GM12875 (cell line): ENCODE data around the gene TMEM147.

Experiments used
- H3K4me3 ChIP-seq: one replicate; pipeline ENCODE4 v1.5.1; 2011; ENCODE audit warnings: low read depth, low read length, control low read depth
- TF ChIP-seq, protein P1 (sequence below): IDR thresholded peaks from 2 replicates; pipeline ENCODE4 v1.5.1; 2011; ENCODE audit warnings: low read depth, mild to moderate bottlenecking, control low read depth, inconsistent platforms, low read length, moderate library complexity, borderline replicate concordance; ENCODE audit not compliant: insufficient read depth

The TMEM147 gene

DNA sequence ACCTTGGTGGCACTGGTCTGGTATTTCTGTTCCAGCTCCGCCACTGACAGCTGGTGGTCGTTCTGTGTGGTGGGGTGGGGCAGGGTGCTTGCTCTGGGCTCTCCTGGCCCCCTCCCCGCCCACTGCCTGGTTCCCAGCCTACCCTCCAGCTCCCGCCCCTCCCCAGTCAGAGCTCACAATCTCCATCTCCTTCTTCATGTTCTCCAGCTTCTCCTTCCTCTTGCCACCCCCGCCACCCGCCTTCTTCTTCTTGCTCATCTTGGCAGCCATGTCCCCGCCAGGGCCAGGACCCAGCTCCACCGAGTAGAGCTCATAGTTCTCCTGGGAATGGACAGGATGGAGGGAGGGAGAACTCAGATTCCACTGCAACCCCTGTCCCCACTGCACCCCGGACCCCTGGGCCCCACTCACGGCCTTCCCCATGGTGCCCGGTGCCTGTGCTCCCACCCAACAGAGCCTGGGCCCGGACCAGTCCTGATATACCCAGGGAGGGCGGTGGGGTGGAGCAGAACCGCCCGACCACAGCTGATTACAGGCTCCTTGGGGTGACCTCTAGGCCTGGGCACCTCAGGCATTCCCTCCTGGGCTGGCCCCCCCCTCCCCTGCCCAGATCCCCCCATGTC is 17.9 kb downstream of the TMEM147 start, which contains the start of gene ATP4A:
Gene ATP4A, minus strand, starts transcription at position 452 of the 623 bp plus-strand sequence. Its CDS starts 29 bp downstream, at position 423.
- TF ChIP-seq, protein P1, sequence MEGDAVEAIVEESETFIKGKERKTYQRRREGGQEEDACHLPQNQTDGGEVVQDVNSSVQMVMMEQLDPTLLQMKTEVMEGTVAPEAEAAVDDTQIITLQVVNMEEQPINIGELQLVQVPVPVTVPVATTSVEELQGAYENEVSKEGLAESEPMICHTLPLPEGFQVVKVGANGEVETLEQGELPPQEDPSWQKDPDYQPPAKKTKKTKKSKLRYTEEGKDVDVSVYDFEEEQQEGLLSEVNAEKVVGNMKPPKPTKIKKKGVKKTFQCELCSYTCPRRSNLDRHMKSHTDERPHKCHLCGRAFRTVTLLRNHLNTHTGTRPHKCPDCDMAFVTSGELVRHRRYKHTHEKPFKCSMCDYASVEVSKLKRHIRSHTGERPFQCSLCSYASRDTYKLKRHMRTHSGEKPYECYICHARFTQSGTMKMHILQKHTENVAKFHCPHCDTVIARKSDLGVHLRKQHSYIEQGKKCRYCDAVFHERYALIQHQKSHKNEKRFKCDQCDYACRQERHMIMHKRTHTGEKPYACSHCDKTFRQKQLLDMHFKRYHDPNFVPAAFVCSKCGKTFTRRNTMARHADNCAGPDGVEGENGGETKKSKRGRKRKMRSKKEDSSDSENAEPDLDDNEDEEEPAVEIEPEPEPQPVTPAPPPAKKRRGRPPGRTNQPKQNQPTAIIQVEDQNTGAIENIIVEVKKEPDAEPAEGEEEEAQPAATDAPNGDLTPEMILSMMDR = no peak
- H3K4me3 ChIP-seq = no peak within 1 kb of the TSS

DNA sequence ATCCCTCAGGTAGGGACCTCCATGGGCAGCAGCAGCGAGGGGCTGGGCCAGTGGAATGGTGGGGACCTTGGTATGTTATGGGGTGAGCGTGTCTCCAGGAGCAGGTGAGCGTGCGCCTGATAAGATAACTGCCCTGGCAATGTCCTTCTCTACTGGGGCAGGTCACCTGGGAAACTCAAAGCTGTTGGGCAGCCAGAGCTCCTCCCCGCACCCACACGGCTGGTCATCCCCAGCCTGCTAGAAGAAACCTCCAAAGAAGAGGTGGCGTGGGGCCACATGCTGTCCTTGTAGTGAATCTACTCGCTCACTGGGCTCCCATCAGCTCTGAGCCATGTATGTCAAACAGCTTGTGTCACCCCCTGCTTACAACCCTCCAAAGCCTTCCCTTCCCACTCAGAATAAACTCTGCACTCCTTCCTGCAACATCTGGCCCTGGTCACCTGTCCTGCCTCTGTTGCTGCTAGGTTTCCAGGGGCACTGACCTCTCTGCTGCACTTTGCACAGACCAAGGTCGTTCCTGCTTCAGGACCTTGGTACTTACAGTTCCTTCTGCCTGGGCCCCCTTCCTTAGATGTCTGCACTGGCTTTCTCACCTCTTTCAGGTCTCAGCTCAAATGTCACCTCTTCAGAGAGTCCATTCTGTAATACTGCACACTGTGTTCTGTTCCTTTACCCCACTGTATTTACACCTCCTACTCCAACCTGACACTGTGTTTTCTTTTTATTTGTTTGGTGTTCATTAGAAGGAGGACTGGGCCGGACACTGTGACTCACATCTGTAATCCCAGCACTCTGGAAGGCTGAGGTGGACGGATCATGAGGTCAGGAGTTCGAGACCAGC is 19.8 kb downstream of the TMEM147 start:
- no peak overlapping the region for H3K4me3 ChIP-seq
- TF ChIP-seq, protein P1 = no peak

DNA sequence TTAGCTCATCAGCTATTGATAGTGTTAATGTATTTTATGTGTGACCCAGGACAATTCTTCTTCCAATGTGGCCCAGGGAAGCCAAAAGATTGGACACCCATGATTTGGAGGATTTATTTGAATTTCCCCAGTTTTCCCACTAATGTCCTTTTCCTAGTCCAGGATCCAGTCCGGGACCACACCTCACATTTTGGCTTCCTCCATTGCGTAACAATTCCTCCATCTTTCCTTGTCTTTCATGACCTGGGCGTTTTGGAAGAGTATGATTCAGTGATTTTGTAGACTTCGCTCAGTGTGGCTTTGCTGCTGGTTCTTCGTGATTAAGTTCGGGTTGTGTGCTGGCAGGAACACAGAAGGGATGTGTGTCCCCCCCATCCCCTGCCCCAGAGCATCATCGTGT is 21.3 kb downstream of the TMEM147 start:
- TF ChIP-seq, protein P1 = no peak
- H3K4me3 ChIP-seq = no peak overlapping the region

DNA sequence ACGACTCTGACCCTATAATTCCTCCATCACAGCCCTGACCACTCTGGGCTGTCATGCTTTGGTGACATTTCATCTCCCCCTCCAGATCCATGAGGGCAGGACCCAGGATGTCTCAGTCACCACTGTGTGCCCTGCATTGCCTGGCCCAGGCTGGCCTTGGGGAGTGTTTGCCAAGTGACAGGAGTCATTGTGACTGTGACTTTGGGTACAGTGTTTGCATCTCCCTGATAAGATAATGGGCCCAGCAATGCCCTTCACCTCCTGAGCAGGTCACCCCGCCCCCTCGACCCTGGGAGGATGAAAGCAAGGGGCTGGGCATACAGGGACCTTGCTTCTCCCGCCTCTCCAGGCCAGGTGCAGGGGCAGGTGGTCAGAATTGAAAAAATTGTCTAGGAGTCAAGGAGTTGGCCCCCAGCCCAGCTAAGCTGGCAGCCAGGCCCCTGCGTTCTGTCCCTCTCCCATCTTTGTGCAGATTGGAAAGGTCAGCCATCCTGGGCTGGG is 23.9 kb downstream of the TMEM147 start:
- TF ChIP-seq, protein P1 = no peak
- H3K4me3 ChIP-seq = no peak overlapping the region

DNA sequence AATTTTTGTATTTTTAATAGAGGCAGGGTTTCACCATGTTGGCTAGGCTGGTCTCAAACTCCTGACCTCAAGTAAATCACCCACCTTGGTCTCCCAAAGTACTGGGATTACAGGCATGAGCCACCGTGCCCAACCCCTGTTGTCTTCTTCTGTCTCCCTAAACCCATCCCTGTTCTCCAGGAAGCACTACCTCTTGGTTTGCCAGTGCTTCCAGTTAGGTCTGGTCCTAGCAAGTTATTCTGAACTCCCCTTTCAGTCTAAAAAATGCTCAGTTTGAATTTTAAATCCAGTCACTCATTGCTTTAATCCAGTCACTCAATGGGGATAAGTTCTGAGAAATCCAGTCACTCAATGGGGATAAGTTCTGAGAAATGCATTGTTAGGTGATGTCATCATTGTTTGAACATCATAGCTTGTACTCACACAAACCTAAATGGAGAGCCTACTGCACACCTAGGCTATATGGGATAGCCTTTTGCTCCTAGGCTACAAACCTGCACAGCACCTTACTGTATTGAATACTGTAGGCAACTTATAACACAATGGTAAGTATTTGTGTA is 26.1 kb downstream of the TMEM147 start:
- TF ChIP-seq, protein P1 = no peak
- no peak overlapping the region for H3K4me3 ChIP-seq

DNA sequence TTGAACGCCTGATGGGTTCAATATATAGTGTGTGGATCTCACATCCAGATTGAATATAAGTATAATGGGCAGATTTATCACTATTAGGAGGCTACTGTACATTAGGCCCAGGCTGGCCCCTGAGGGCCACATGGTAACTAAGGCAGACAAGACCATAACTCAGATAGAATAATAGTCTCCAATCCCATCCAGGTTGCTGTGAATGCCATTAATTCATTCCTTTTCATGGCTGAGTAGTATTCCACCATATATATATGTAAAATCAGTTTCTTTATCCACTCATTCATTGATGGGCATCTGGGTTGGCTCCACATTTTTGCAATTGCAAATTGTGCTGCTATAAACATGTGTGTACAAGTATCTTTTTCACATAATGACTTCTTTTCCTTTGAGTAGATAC is 32.5 kb downstream of the TMEM147 start:
- TF ChIP-seq, protein P1 = no peak
- no peak overlapping the region for H3K4me3 ChIP-seq
